Neural progenitor cell (in vitro differentiated cells): ENCODE data around the gene MIDN.

Experiments
- EZH2 ChIP-seq: fragments of 200-600 bp; sonication (generic); IDR thresholded peaks from 2 replicates; pipeline ENCODE4 v1.6.1; 2017; ENCODE audit warnings: antibody characterized with exemption, mild to moderate bottlenecking, moderate library complexity
- TF ChIP-seq, protein P1 (sequence below): fragments of 200-600 bp; sonication (generic); IDR thresholded peaks from 2 replicates; pipeline ENCODE4 v1.5.1; 2017; ENCODE audit warnings: antibody characterized with exemption, mild to moderate bottlenecking

DNA sequence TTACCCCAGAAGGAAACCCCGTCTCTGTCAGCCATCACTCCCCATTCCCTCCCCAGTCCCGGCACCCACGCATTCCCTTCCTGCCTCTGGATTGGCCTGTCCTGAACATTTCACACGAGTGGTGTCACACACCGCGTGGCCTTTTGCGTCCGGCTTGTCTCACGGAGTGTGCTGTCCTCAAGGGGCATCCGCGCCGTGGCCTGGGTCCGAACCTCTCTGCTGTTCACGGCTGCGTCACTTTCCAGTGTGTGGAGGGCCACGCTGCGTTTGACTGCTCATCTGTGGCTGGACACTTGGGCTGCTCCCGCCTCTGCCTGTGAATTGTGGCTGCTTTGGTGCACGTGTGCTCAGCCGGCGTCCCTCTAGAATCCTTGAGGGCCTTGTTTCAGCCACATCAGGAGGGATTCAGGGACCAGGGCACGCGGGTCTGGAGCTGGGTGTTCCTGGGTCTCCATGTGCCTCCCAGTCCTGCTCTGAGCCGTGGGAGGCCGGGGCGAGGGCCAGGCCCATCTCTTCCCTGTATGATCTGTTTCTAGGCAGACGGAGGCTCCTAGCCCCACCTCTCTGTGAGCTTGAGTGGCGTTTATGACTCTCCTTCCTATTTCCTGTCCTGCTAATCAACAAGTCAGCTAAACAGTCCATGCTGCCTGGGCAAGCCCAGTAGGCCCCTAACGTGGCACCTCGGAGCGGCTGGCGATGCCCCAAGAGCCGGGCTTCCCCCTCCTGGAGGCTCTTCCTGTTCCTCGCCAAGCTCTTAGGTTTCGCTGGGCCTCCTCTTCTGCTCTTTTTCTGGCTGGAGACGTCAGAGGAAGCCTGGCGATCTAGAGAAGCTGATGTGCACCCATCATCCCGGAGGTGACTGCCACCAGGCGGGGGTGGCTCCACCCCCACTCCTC lies 34.7 kb upstream of the MIDN start:
- TF ChIP-seq, protein P1, sequence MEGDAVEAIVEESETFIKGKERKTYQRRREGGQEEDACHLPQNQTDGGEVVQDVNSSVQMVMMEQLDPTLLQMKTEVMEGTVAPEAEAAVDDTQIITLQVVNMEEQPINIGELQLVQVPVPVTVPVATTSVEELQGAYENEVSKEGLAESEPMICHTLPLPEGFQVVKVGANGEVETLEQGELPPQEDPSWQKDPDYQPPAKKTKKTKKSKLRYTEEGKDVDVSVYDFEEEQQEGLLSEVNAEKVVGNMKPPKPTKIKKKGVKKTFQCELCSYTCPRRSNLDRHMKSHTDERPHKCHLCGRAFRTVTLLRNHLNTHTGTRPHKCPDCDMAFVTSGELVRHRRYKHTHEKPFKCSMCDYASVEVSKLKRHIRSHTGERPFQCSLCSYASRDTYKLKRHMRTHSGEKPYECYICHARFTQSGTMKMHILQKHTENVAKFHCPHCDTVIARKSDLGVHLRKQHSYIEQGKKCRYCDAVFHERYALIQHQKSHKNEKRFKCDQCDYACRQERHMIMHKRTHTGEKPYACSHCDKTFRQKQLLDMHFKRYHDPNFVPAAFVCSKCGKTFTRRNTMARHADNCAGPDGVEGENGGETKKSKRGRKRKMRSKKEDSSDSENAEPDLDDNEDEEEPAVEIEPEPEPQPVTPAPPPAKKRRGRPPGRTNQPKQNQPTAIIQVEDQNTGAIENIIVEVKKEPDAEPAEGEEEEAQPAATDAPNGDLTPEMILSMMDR: no peak
- no peak for TF ChIP-seq EZH2
